Left ventricle myocardium inferior (tissue), 1 donor: ENCODE results near the gene ATXN1. TPM values are rescaled to one million over a fixed set of nuclear protein-coding genes. Genes with fewer than 3 reads are reported as not detected.

Experiments used
- DNase-seq: peaks from one replicate; pipeline ENCODE4 v3.0.0-alpha.2; 2020
- H3K27ac ChIP-seq: fragments of 200-600 bp; replicated peaks from 2 replicates; pipeline ENCODE4 v1.8.0; 2021
- H3K27me3 ChIP-seq: fragments of 200-600 bp; 2 replicates; pipeline ENCODE4 v1.8.0; 2021; ENCODE audit warnings: low read depth
- H3K36me3 ChIP-seq: fragments of 200-600 bp; 2 replicates; pipeline ENCODE4 v1.8.0; 2021
- H3K4me1 ChIP-seq: fragments of 200-600 bp; 2 replicates; pipeline ENCODE4 v1.8.0; 2021
- H3K4me3 ChIP-seq: fragments of 200-600 bp; 2 replicates; pipeline ENCODE4 v1.8.0; 2021; ENCODE audit warnings: mild to moderate bottlenecking, moderate library complexity
- H3K9me3 ChIP-seq: fragments of 200-600 bp; replicated peaks from 2 replicates; pipeline ENCODE4 v1.8.0; 2021
- CTCF ChIP-seq: fragments of 200-600 bp; IDR thresholded peaks from 2 replicates; pipeline ENCODE4 v1.8.0; 2021; ENCODE audit warnings: antibody characterized with exemption, mild to moderate bottlenecking, borderline replicate concordance
- intact Hi-C: fragments of 100-400 bp; cut with micrococcal nuclease; formaldehyde crosslinking; loops from one replicate; pipeline ENCODE4 v1.11.0; 2022
- total RNA-seq: library from RNA; stranded (reverse); fragmentation: NEBNext Ultra II Directional; extraction: Animal tissue kit (Norgen Biotek cat#: 25700); gene quantifications from one replicate; pipeline ENCODE4 v1.2.1, GENCODE V29; 2021
- donor health status: DM: no; HTN: yes; CAD: no; lungs with severe emphysema.

The ATXN1 gene
- total RNA-seq, 1 donor from 2014 or later: 41.5 TPM

GRCh38 chr6:16700916-16701234 lies 60.4 kb downstream of the ATXN1 start:
- TF ChIP-seq CTCF: no peak
- H3K9me3 ChIP-seq: no peaks in the 10 kb centered on the region
- peak overlapping the region; percentile 57 for H3K4me3 ChIP-seq
- peak overlapping the region; percentile 55 for H3K27ac ChIP-seq
- peaks cover 65% of the 10 kb centered on the region for H3K4me1 ChIP-seq
- intact Hi-C loops: no loop called here
- no peaks in the 10 kb centered on the region for H3K27me3 ChIP-seq
- no peaks in the 10 kb centered on the region for H3K36me3 ChIP-seq
- no peak for DNase-seq

- H3K4me1 ChIP-seq: peaks cover 64% of the 10 kb centered on the region
- H3K9me3 ChIP-seq: no peaks in the 10 kb centered on the region
- peak overlapping the region; percentile 55 for H3K27ac ChIP-seq
- no peaks in the 10 kb centered on the region for H3K27me3 ChIP-seq
- no peak for DNase-seq
- no peak for TF ChIP-seq CTCF
- H3K4me3 ChIP-seq: peak overlapping the region; percentile 57
- H3K36me3 ChIP-seq: no peaks in the 10 kb centered on the region
- intact Hi-C loops: no loop called here
These were observed 60.9 kb downstream of the ATXN1 start for GRCh38 chr6:16700202-16700915.

GRCh38 chr6:16698997-16699868 lies 62.0 kb downstream of the ATXN1 start:
- peaks cover 60% of the 10 kb centered on the region for H3K4me1 ChIP-seq
- TF ChIP-seq CTCF: no peak
- H3K27me3 ChIP-seq: no peaks in the 10 kb centered on the region
- H3K27ac ChIP-seq: no peak overlapping the region
- intact Hi-C loops: no loop called here
- no peak overlapping the region for H3K4me3 ChIP-seq
- no peaks in the 10 kb centered on the region for H3K36me3 ChIP-seq
- H3K9me3 ChIP-seq: no peaks in the 10 kb centered on the region
- no peak for DNase-seq

GRCh38 chr6:16698162-16698533 lies 63.1 kb downstream of the ATXN1 start:
- no peaks in the 10 kb centered on the region for H3K36me3 ChIP-seq
- peaks cover 52% of the 10 kb centered on the region for H3K4me1 ChIP-seq
- no peaks in the 10 kb centered on the region for H3K27me3 ChIP-seq
- H3K4me3 ChIP-seq: no peak overlapping the region
- H3K27ac ChIP-seq: no peak overlapping the region
- TF ChIP-seq CTCF: no peak
- H3K9me3 ChIP-seq: no peaks in the 10 kb centered on the region
- intact Hi-C loops: no loop called here
- no peak for DNase-seq

GRCh38 chr6:16697437-16698161 lies 63.7 kb downstream of the ATXN1 start:
- Histone ChIP-seq H3K27ac (no peak overlapping the region), H3K4me1 (peaks cover 52% of the 10 kb centered on the region), H3K4me3 (no peak overlapping the region), H3K36me3 (no peaks in the 10 kb centered on the region), H3K27me3 (no peaks in the 10 kb centered on the region), H3K9me3 (no peaks in the 10 kb centered on the region)
- intact Hi-C loops: no loop called here
- no peak for DNase-seq
- no peak for TF ChIP-seq CTCF
